Dermis blood vessel endothelial cell (primary cell): Measurements from ENCODE around the gene COL6A3. TPM values are rescaled to one million over a fixed set of nuclear protein-coding genes. Genes with fewer than 3 reads are reported as not detected.
"Not testable (repeated sequence)": the region's sequence is repeated elsewhere in the genome, so short reads cannot be mapped to it uniquely, and the experiment has no call there.

Source experiments
- DNase-seq: peaks from one replicate; pipeline ENCODE4 v3.0.0; 2010
- total RNA-seq: library from RNA; depleted of rRNA; stranded (reverse); fragments of >200 nt; gene quantifications from 2 replicates; pipeline ENCODE4 v1.2.3, GENCODE V29; 2014

The COL6A3 gene
- total RNA-seq, 1 donor from 2014 or later = 14.6 TPM

GRCh38 chr2:237378650-237379049 lies 35.3 kb downstream of the COL6A3 start:
- DNase-seq = no peak

GRCh38 chr2:237374284-237375060 lies 39.5 kb downstream of the COL6A3 start:
- DNase-seq = no peak

DNA sequence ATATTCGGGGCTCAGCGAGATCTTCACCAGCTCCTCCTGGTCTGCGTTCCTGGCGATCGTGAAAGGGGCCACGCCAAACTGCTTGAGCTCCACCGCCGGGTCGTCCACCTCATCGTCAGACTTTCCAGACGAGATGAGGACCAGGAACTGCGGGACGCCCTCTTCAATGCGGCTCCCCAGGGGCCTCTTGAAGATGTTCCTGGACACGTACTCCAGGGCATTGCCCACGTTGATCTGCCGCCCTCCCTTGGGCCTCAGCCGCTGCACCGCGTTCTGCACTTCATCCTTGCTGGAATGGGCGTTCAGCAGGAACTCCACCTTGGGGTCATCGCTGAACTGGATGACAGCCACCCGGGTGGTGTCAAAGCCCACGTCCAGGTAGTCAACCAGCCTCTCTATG lies 42.1 kb downstream of the COL6A3 start:
- no peak for DNase-seq

DNA sequence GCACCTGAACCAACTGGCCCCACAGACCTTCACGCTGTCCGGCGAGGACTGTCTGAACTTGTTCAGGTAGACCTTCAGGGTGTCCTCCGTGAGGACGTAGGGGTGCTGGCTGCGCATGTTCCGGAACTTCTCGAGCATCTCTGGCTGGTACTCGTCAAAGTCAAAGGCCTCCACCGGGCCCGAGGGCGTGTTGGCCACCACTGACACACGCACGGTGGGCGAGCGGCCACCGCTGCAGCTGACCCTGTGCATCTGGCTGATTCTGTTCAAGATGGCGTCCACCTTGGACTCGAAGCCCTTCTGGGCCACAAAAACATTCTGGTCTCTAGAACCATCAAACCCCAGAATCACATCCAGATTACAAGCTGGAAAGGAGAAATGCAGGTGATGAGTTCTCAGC lies 48.3 kb downstream of the COL6A3 start:
- DNase-seq = no peak

GRCh38 chr2:237364655-237365054 lies 49.3 kb downstream of the COL6A3 start:
- DNase-seq = no peak

DNA sequence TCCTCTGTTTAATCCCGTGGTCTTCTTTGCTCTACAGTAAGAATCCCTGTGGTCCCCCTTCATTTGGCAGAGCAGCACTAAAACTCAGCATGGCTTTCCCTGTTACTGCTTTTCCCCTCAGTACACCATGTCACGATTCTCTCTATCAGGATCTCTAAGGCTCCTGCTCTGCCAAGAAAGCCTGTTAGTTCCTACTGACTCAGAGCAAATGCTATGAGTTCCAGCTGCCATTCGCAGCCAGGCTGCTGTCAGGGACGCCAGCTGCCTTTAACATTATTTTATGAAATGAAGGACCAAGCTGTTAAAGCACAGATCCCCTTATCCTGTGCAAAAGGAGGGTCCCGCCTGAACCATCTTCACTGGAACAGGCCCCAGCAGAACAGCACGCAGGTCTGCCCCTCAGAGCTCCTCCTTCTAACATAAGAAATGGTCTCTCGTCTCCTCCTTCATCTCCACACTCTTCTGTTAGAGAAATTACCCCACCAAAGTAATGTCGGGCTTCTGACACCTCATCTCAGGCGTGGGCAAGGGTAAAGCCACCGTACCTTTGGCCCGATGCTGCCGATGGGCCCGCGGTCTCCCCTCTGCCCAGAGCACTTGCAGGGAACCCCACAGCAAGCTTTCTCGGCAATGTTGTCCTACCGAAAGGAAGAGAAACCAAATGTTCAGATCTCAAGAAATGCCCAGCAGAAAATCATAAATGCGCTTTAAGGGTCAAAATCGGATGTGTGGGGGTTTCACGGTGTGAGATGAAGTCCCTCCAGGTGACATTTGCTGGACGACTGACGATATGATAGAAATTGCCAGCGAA lies 52.6 kb downstream of the COL6A3 start:
- DNase-seq = no peak

- no peak for DNase-seq
Measured at GRCh38 chr2:237359894-237360780, 53.8 kb downstream of the COL6A3 start.

DNA sequence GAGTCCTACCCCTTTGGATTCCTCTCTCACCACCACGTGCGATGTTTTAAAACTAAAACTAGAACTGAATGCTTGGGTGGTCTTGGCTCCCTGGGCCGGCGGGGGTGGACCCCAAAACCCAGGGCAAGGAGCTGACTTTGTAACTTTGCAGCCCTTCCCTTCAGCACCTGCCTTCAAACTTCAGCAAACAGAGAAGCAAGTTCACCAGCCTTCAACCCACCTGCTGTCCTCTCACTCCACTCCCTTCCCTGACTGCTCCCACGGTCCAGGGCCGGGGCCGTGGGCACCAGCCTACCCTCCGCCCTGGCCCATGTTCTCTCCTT lies 54.5 kb downstream of the COL6A3 start:
- no peak for DNase-seq

- no peak for DNase-seq
Measured at GRCh38 chr2:237358721-237359517, 55.0 kb downstream of the COL6A3 start.

GRCh38 chr2:237355701-237356100 lies 58.3 kb downstream of the COL6A3 start:
- no peak for DNase-seq

DNA sequence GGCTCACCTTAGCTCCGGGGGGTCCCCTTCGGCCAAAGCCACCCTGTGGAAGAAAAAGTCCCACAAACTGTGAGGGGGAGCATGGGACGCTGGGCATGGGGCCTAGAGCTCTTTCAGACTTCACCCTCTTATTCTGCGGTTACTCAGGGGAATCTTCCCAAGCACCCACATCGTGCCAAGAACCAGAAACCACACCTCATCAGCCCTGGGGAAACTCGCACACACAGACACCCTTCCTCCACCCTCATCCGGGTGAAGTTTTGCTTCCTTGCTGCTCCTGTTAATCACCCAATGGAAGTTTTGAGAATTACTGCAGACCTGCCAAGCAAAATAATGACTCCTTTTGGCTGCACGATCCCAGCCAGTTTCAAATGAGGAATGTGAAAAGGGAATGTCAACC lies 59.1 kb downstream of the COL6A3 start:
- peak; percentile 2 for DNase-seq

DNA sequence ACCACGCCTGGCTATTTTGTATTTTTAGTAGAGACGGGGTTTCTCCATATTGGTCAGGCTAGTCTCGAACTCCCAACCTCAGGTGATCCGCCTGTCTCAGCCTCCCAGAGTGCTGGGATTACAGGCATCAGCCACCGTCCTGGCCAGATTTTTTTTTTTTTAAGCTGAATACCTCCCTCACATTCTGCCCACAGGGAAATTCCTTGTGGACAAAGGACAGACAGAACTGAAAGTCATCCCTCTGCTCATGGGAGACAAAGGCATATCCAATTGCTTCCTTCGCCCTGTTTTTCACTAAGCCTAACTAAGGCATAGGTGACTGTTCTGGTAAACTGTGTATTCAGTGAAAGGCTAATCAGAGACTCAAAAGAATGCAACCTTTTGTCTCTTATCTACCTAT lies 59.8 kb downstream of the COL6A3 start:
- not testable (repeated sequence) for DNase-seq

DNA sequence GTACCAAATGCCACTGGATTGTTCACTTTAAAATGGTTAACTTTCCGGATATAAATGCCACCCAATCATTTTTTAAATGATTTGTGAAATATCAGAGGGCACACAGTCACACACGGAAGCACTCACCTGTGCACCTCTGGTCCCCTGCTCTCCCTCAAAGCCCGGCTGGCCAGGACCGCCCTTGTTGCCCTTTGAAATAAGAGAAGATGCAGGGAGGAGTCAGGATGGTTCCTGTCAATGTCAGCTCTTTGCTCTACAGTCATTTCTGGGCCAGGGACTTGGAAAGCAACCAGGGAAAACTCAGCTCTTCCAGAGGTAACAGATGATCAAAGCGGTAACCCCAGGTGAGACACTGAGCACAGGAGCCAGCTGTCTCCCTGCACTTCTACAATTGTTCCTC lies 60.7 kb downstream of the COL6A3 start:
- DNase-seq = no peak

- DNase-seq = no peak
Measured at GRCh38 chr2:237352279-237352845, 61.6 kb downstream of the COL6A3 start.

DNA sequence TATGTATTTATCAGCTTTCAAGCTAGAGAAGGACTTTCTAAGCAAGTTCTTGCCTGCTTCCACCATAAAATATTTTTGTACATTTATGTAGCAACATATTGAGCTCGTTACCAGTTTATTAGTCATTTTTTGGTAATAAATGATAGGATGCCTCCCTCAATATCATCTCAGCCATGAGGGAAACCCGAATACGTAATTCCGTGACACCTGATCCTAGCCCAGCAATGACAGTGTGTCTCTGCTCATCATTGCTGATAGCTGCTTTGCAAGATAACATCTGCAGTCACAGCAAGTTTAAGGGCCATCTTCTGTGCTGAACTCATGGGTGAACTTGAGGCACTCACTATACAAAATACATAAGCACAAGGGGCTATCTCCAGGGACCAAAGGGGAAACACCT lies 62.2 kb downstream of the COL6A3 start:
- DNase-seq = no peak

GRCh38 chr2:237351046-237351445 lies 62.9 kb downstream of the COL6A3 start:
- DNase-seq = no peak

DNA sequence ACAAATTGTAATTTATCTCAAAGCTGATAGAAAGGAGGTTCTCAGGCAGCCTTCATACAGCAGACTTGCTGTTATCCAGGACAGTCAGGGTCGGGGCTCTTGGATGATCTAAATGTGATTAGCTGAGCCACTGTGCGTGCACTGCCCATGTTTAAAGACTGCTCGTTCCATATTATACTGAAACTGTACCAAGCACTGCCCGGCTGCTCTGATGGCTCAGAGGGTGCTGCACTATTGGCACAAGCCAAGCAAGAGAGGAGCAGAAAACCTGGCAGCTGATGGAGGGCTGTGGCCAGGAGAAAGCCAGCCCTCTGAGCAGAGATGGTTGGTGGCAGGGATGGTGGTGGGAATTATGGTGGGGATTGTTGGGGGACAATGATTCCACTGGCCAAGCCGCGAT lies 63.4 kb downstream of the COL6A3 start:
- no peak for DNase-seq

DNA sequence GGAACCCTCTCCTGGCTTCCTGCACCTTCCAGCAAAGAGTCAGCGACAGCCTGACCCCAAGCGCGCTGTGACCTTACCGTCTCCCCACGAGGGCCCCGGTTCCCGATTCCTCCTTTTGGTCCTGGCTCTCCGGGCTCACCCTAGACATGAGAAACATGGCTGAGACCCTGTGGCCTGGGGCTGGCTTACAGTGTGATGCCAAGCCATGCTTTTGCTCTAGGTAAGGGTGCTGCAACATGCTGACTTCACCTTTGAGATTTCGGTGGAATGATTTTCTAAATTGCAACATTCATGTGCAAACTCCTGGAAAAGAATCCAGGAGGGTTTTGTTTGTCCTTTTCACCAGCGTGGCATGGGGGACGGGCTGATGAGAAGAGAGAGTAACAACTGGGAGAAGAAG lies 63.9 kb downstream of the COL6A3 start:
- no peak for DNase-seq

- no peak for DNase-seq
Measured at GRCh38 chr2:237348281-237348865, 65.6 kb downstream of the COL6A3 start.

DNA sequence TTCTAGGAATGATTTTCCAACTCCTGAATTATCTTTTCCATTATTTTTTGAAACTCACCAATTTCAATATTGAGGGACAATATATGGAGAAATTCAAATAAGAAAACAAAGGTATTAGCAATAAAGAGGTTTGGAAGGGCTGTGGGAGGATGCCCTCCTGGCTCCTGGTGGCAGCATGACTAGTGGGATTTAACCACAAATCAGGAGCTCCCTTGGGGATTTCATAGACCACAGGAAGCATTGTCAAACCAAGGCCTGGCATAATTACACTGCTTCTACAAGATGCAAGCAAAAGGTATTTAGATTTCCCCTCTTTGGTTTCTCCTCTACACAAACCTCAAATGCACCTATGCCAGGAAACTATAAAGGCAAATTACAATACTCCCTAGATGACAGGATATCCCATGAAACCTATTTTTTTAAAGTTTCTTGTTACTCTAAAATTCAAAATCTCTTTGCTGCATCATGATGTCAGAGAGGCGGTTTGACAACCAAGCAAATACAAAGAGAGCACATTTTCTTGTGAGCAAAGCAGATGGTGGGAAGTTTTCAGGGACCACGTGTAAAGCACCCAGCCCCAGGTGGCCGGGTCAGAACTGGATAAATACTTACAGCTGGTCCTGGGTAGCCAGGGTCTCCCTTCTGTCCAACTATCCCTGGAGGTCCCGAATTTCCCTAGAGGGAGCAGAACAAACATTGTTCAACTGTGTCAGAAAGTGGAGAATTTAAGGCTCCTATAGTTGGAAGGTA lies 67.9 kb downstream of the COL6A3 start:
- no peak for DNase-seq

GRCh38 chr2:237345411-237345810 lies 68.6 kb downstream of the COL6A3 start:
- DNase-seq = no peak
